Central memory CD8-positive, alpha-beta T cell (primary cell): Measurements from ENCODE around the gene WDR54.

Source experiments
- ATAC-seq: fragments of 150-1000 bp; cut with Tn5 transposase; replicated peaks from 2 replicates; pipeline ENCODE4 v1.10.0; 2022; ENCODE audit warnings: mild to moderate bottlenecking, moderate FRiP score, moderate number of reproducible peaks; ENCODE audit not compliant: poor library complexity, severe bottlenecking; ENCODE audit errors: extremely low read depth
- DNase-seq, 2 donors: peaks; one replicate each; pipeline ENCODE4 v3.0.0; 2021; ENCODE audit warnings: low spot score in 2 of 2
- H3K27ac Mint-ChIP-seq: one replicate; pipeline ENCODE4 v1.8.0; 2022; ENCODE audit warnings: low read depth, mild to moderate bottlenecking, moderate library complexity, mixed read lengths
- H3K27me3 Mint-ChIP-seq: one replicate; pipeline ENCODE4 v1.8.0; 2022; ENCODE audit warnings: mixed read lengths
- H3K36me3 Mint-ChIP-seq: one replicate; pipeline ENCODE4 v1.8.0; 2022; ENCODE audit warnings: mild to moderate bottlenecking, moderate library complexity, mixed read lengths; ENCODE audit not compliant: insufficient read depth
- H3K4me1 Mint-ChIP-seq: one replicate; pipeline ENCODE4 v1.8.0; 2022; ENCODE audit warnings: mixed read lengths
- H3K4me3 Mint-ChIP-seq: one replicate; pipeline ENCODE4 v1.8.0; 2022; ENCODE audit warnings: mild to moderate bottlenecking, moderate library complexity, mixed read lengths
- H3K9me3 Mint-ChIP-seq: one replicate; pipeline ENCODE4 v1.8.0; 2022; ENCODE audit warnings: mixed read lengths

WDR54 gene

GRCh38 chr2:74472086-74472944 lies 50.8 kb downstream of the WDR54 start, which contains the start of gene MRPL53:
Gene MRPL53 (minus strand): TSS chr2:74472680. CDS start chr2:74472660, 20 bp downstream.
- peaks cover 29% of the 10 kb centered on the region for H3K36me3 Mint-ChIP-seq
- H3K27ac Mint-ChIP-seq, result peak within 1 kb of the TSS; percentile 97
- ATAC-seq, result peak; percentile 96
- no peaks in the 10 kb centered on the region for H3K27me3 Mint-ChIP-seq
- peak; percentile 93 to 98 for DNase-seq
- no peaks in the 10 kb centered on the region for H3K9me3 Mint-ChIP-seq
- peaks cover 24% of the 10 kb centered on the region for H3K4me1 Mint-ChIP-seq
- H3K4me3 Mint-ChIP-seq, result peak within 1 kb of the TSS; percentile 97

GRCh38 chr2:74472945-74473258 lies 51.4 kb downstream of the WDR54 start:
- DNase-seq (no peak), ATAC-seq (no peak)
- Mint-ChIP-seq H3K36me3 (peaks cover 30% of the 10 kb centered on the region), H3K4me3 (peak overlapping the region; percentile 97), H3K9me3 (no peaks in the 10 kb centered on the region), H3K27ac (peak overlapping the region; percentile 97), H3K4me1 (peaks cover 24% of the 10 kb centered on the region), H3K27me3 (no peaks in the 10 kb centered on the region)

- Mint-ChIP-seq H3K36me3 (peaks cover 34% of the 10 kb centered on the region), H3K9me3 (no peaks in the 10 kb centered on the region), H3K27me3 (no peaks in the 10 kb centered on the region), H3K27ac (peak overlapping the region; percentile 61), H3K4me3 (peak overlapping the region; percentile 7), H3K4me1 (peaks cover 29% of the 10 kb centered on the region)
- DNase-seq (no peak), ATAC-seq (no peak)
Observed at GRCh38 chr2:74474481-74474880, 53.0 kb downstream of the WDR54 start.

- ATAC-seq (no peak), DNase-seq (no peak)
- H3K36me3 Mint-ChIP-seq, result peaks cover 36% of the 10 kb centered on the region
- H3K27ac Mint-ChIP-seq, result no peak overlapping the region
- H3K9me3 Mint-ChIP-seq, result no peaks in the 10 kb centered on the region
- H3K4me3 Mint-ChIP-seq, result no peak overlapping the region
- H3K4me1 Mint-ChIP-seq, result peaks cover 29% of the 10 kb centered on the region
- no peaks in the 10 kb centered on the region for H3K27me3 Mint-ChIP-seq
Observed at GRCh38 chr2:74474899-74475298, 53.4 kb downstream of the WDR54 start.
